H9 (cell line): Measurements from ENCODE around the gene SSBP2. TPM values are rescaled to one million over a fixed set of nuclear protein-coding genes. Genes with fewer than 3 reads are reported as not detected.

ENCODE experiments used
- DNase-seq: peaks from one replicate; pipeline ENCODE4 v3.0.0-alpha.2; 2017
- H2AFZ ChIP-seq: one replicate; pipeline ENCODE4 v1.6.1; 2013; ENCODE audit warnings: mild to moderate bottlenecking, low read length, control low read depth, moderate library complexity
- H2AK5ac ChIP-seq: 2 replicates; pipeline ENCODE4 v1.6.1; 2013; ENCODE audit warnings: low read length, control low read depth, mixed read lengths; ENCODE audit not compliant: insufficient read length
- H2BK120ac ChIP-seq: one replicate; pipeline ENCODE4 v1.6.1; 2013; ENCODE audit warnings: low read depth, mild to moderate bottlenecking, low read length, control low read depth, inconsistent platforms; ENCODE audit not compliant: poor library complexity, severe bottlenecking
- H2BK12ac ChIP-seq: 2 replicates; pipeline ENCODE4 v1.6.1; 2013; ENCODE audit warnings: low read length, control low read depth, mixed read lengths, low read depth; ENCODE audit not compliant: insufficient read length
- H2BK15ac ChIP-seq: 2 replicates; pipeline ENCODE4 v1.6.1; 2013; ENCODE audit warnings: low read depth, low read length, control low read depth
- H2BK20ac ChIP-seq: one replicate; pipeline ENCODE4 v1.6.1; 2013; ENCODE audit warnings: low read depth, mild to moderate bottlenecking, low read length, control low read depth, inconsistent platforms; ENCODE audit not compliant: poor library complexity, severe bottlenecking
- H2BK5ac ChIP-seq: 2 replicates; pipeline ENCODE4 v1.6.1; 2013; ENCODE audit warnings: low read length, control low read depth, mixed read lengths; ENCODE audit not compliant: insufficient read length
- H3K14ac ChIP-seq: 2 replicates; pipeline ENCODE4 v1.6.1; 2013; ENCODE audit warnings: low read length, control low read depth; ENCODE audit not compliant: insufficient read depth
- H3K18ac ChIP-seq: 2 replicates; pipeline ENCODE4 v1.6.1; 2013; ENCODE audit warnings: low read depth, mild to moderate bottlenecking, mixed read lengths, low read length, control low read depth; ENCODE audit not compliant: insufficient read length
- H3K23ac ChIP-seq: 2 replicates; pipeline ENCODE4 v1.6.1; 2013; ENCODE audit warnings: low read length, control low read depth, mixed read lengths, low read depth; ENCODE audit not compliant: insufficient read length
- H3K23me2 ChIP-seq: 2 replicates; pipeline ENCODE4 v1.6.1; 2013; ENCODE audit warnings: low read depth, mild to moderate bottlenecking, mixed read lengths, low read length, control low read depth; ENCODE audit not compliant: insufficient read length, poor library complexity, severe bottlenecking
- H3K27ac ChIP-seq: 2 replicates; pipeline ENCODE4 v1.5.1; 2013; ENCODE audit warnings: low read length, control low read depth, mixed read lengths, low read depth; ENCODE audit not compliant: insufficient read length
- H3K27me3 ChIP-seq: 2 replicates; pipeline ENCODE4 v1.6.1; 2013; ENCODE audit warnings: low read length, control low read depth, inconsistent platforms; ENCODE audit not compliant: insufficient read depth
- H3K4ac ChIP-seq: 2 replicates; pipeline ENCODE4 v1.6.1; 2013; ENCODE audit warnings: low read depth, mild to moderate bottlenecking, control low read depth, inconsistent platforms, low read length, moderate library complexity
- H3K4me1 ChIP-seq: 2 replicates; pipeline ENCODE4 v1.6.1; 2013; ENCODE audit warnings: low read length, control low read depth, inconsistent platforms; ENCODE audit not compliant: insufficient read depth
- H3K4me2 ChIP-seq: 2 replicates; pipeline ENCODE4 v1.6.1; 2013; ENCODE audit warnings: low read length, control low read depth, mixed read lengths; ENCODE audit not compliant: insufficient read length, insufficient read depth
- H3K56ac ChIP-seq: 2 replicates; pipeline ENCODE4 v1.6.1; 2013; ENCODE audit warnings: low read depth, mild to moderate bottlenecking, mixed read lengths, low read length, control low read depth; ENCODE audit not compliant: insufficient read length
- H3K79me1 ChIP-seq: 2 replicates; pipeline ENCODE4 v1.6.1; 2013; ENCODE audit warnings: low read depth, mild to moderate bottlenecking, moderate library complexity, low read length, control low read depth, inconsistent platforms; ENCODE audit not compliant: insufficient read depth, poor library complexity, severe bottlenecking
- H3K79me2 ChIP-seq: 2 replicates; pipeline ENCODE4 v1.6.1; 2013; ENCODE audit warnings: low read length, control low read depth, inconsistent platforms; ENCODE audit not compliant: insufficient read depth
- H3K9ac ChIP-seq: 2 replicates; pipeline ENCODE4 v1.6.1; 2013; ENCODE audit warnings: low read length, control low read depth, mixed read lengths; ENCODE audit not compliant: insufficient read length; ENCODE audit errors: extremely low read depth
- H3K9me3 ChIP-seq: one replicate; pipeline ENCODE4 v1.6.1; 2013; ENCODE audit warnings: low read depth, low read length, inconsistent platforms; ENCODE audit not compliant: control insufficient read depth
- H3T11ph ChIP-seq: one replicate; pipeline ENCODE4 v1.6.1; 2013; ENCODE audit warnings: mild to moderate bottlenecking, low read length, control low read depth, inconsistent platforms
- H4K20me1 ChIP-seq: one replicate; pipeline ENCODE4 v1.6.1; 2013; ENCODE audit not compliant: control insufficient read depth, insufficient read length, insufficient read depth
- H4K5ac ChIP-seq: 2 replicates; pipeline ENCODE4 v1.6.1; 2013; ENCODE audit warnings: low read depth, mild to moderate bottlenecking, mixed read lengths, low read length, control low read depth; ENCODE audit not compliant: insufficient read length
- H4K8ac ChIP-seq: replicated peaks from 2 replicates; pipeline ENCODE4 v1.6.1; 2013; ENCODE audit warnings: low read length, control low read depth, mixed read lengths, low read depth; ENCODE audit not compliant: insufficient read length
- H4K91ac ChIP-seq: 2 replicates; pipeline ENCODE4 v1.6.1; 2013; ENCODE audit warnings: low read depth, mild to moderate bottlenecking, moderate library complexity, mixed read lengths, low read length, control low read depth; ENCODE audit not compliant: insufficient read length
- H3K27ac Mint-ChIP-seq, 3 experiments: 2 replicates in 2 of 3; 3 replicates in 1 of 3; pipeline ENCODE4 v1.8.0; 2020 to 2021; ENCODE audit warnings: mixed read lengths in 3 of 3, mild to moderate bottlenecking in 1 of 3, moderate library complexity in 1 of 3
- H3K27me3 Mint-ChIP-seq: 2 replicates; pipeline ENCODE4 v1.8.0; 2021; ENCODE audit warnings: low read depth, mild to moderate bottlenecking, moderate library complexity, mixed read lengths
- H3K36me3 Mint-ChIP-seq, 3 experiments: 2 replicates in 2 of 3; 3 replicates in 1 of 3; pipeline ENCODE4 v1.8.0; 2020 to 2021; ENCODE audit warnings: low read depth in 3 of 3, mixed read lengths in 3 of 3; ENCODE audit not compliant: insufficient read depth in 1 of 3
- H3K4me1 Mint-ChIP-seq, 2 experiments: 2 replicates each; pipeline ENCODE4 v1.8.0; 2020; ENCODE audit warnings: mixed read lengths in 2 of 2
- H3K4me3 Mint-ChIP-seq, 2 experiments: 2 replicates in 1 of 2; 3 replicates in 1 of 2; pipeline ENCODE4 v1.8.0; 2020 to 2021; ENCODE audit warnings: mild to moderate bottlenecking in 2 of 2, mixed read lengths in 2 of 2, moderate library complexity in 1 of 2
- H3K9me3 Mint-ChIP-seq, 2 experiments: 2 replicates in 1 of 2; 3 replicates in 1 of 2; pipeline ENCODE4 v1.8.0; 2020; ENCODE audit warnings: mild to moderate bottlenecking in 2 of 2, mixed read lengths in 2 of 2, moderate library complexity in 1 of 2
- CTCF ChIP-seq: fragments of 200-600 bp; sonication (generic); conservative IDR thresholded peaks from 3 replicates; pipeline ENCODE4 v1.8.0; 2021; ENCODE audit warnings: antibody characterized with exemption, mild to moderate bottlenecking
- WGBS: extraction: QIAGEN DNeasy Blood & Tissue Kit; methylation state at CpG from one replicate; pipeline ENCODE4 v1.1.7; 2013; ENCODE audit warnings: missing lambda C conversion rate, low lambda C conversion rate, mixed read lengths; ENCODE audit not compliant: insufficient read length; ENCODE audit errors: extremely low coverage; 5-methylcytosine and 5-hydroxymethylcytosine counted together
- total RNA-seq: library from RNA; stranded (reverse); gene quantifications from 2 replicates; pipeline ENCODE4 v1.2.1, GENCODE V29; 2021

SSBP2 gene
- total RNA-seq, 1 experiment from 2014 or later, result 35.6 TPM

- Histone ChIP-seq H3K79me1 (no peaks in the 10 kb centered on the region), H3K23ac (no peak overlapping the region), H3K27me3 (no peaks in the 10 kb centered on the region), H2BK15ac (no peak overlapping the region), H4K5ac (no peak overlapping the region), H3K56ac (no peak overlapping the region), H2BK20ac (no peak overlapping the region), H2BK120ac (no peak overlapping the region), H3K23me2 (no peaks in the 10 kb centered on the region), H4K20me1 (no peaks in the 10 kb centered on the region), H3K4me2 (no peak overlapping the region), H3K4ac (no peak overlapping the region), H3K4me1 (no peaks in the 10 kb centered on the region; the same call in 1 of the 2 replicates), H3K27ac (no peak overlapping the region), H3K9me3 (no peaks in the 10 kb centered on the region), H2BK12ac (no peak overlapping the region), H3K79me2 (no peaks in the 10 kb centered on the region), H4K91ac (no peak overlapping the region), H2AFZ (no peak overlapping the region), H3K18ac (no peak overlapping the region), H3T11ph (no peak overlapping the region), H4K8ac (no peak overlapping the region), H3K14ac (no peak overlapping the region), H3K9ac (no peak overlapping the region), H2BK5ac (no peak overlapping the region), H2AK5ac (no peak overlapping the region)
- H3K27ac Mint-ChIP-seq, result no peak overlapping the region
- no CpG with 5 or more reads among the region's 3 CpGs for WGBS
- no peak for TF ChIP-seq CTCF
- H3K9me3 Mint-ChIP-seq, result peaks cover 7 to 12% of the 10 kb centered on the region in 2 experiments; a peak in 4 of 5 replicates
- DNase-seq, result no peak
- H3K4me1 Mint-ChIP-seq, result no peaks in the 10 kb centered on the region; a peak in 1 of 4 replicates
- no peak overlapping the region for H3K4me3 Mint-ChIP-seq
- peaks cover 3 to 9% (median 5%) of the 10 kb centered on the region in 3 experiments; a peak in 6 of 7 replicates for H3K36me3 Mint-ChIP-seq
- H3K27me3 Mint-ChIP-seq, result no peaks in the 10 kb centered on the region
Observed at GRCh38 chr5:81773161-81773560, 22.3 kb upstream of the SSBP2 start.
